Heart left ventricle (tissue), 13 donors: ENCODE results near the gene ENOX1.

Source experiments
- CTCF ChIP-seq, 12 donors: fragments of 200-600 bp; sonication (generic) in 4 of 12; IDR thresholded peaks; one replicate each; pipeline versions ENCODE4 v1.5.0 to v1.8.0; 2018 to 2022; ENCODE audit warnings: antibody characterized with exemption in 12 of 12, mild to moderate bottlenecking in 5 of 12
- POLR2A ChIP-seq, 2 donors: fragments of 450-650 bp; IDR thresholded peaks; one replicate each; pipeline ENCODE4 v1.6.1; 2017; ENCODE audit warnings: antibody characterized with exemption in 2 of 2, mild to moderate bottlenecking in 2 of 2, moderate library complexity in 2 of 2
- donor health status: ischemic (EF 13 %, LVEDD 7.1; RV severe dilation, severe dysfunction).
- donor health status: DM: no; HTN: yes; CAD: no.
- donor health status: DM: no; HTN: no; CAD: no.
- donor health status: ischemic (EF 25% LVEDD 6.9; RV normal size, moderate dysfunction).
- donor health status: ischemic (EF 25% LVEDD 5.7; RV mildly dilated, moderate dysfunction).
- donor health status: ischemic (EF 35%, LVEDD 5.7; RV mildly dilated, moderate dysfunction).
- donor health status: nonischemic (EF 11% LVEDD 7.7; RV severe dilation, severe dysfunction).
- donor health status: DM: yes; HTN: yes; CAD: no.
- donor health status: PGD.
- donor health status: ischemic (EF 29% LVEDD 5.4; RV normal size, mild dysfunction).
- donor health status: nonischemic (EF 23%, LVEDD 6.1; RV moderate dilation, normal function).

GRCh38 chr13:43326100-43326499 is 460.7 kb downstream of the ENOX1 start:
- no peak for TF ChIP-seq POLR2A (IDR thresholded peaks at IDR 0.05)
- TF ChIP-seq CTCF (IDR thresholded peaks at IDR 0.05), result no peak
